HG03159 (cell line): ENCODE data around the gene ZNF462.
"Not testable (repeated sequence)": the region's sequence is repeated elsewhere in the genome, so short reads cannot be mapped to it uniquely, and the experiment has no call there.

Experiments used
- ATAC-seq: cut with Tn5 transposase; IDR thresholded peaks from one replicate; pipeline ENCODE4 v1.9.1; 2021; ENCODE audit warnings: mild to moderate bottlenecking, moderate library complexity; ENCODE audit not compliant: unreplicated experiment

Gene ZNF462

GRCh38 chr9:106862821-106863720 is at the start of gene ZNF462:
TSS of gene ZNF462 (plus strand) at chr9:106863166. CDS start at chr9:106923384, 60,218 bp downstream.
- no peak for ATAC-seq

- no peak for ATAC-seq
Measured at GRCh38 chr9:106816524-106816923, 46.4 kb upstream of the ZNF462 start.

- ATAC-seq: no peak
Measured at GRCh38 chr9:106818034-106818433, 44.9 kb upstream of the ZNF462 start.

GRCh38 chr9:106820866-106821265 is 42.1 kb upstream of the ZNF462 start:
- no peak for ATAC-seq

GRCh38 chr9:106828070-106828469 is 34.9 kb upstream of the ZNF462 start:
- ATAC-seq: no peak

GRCh38 chr9:106828965-106829364 is 34.0 kb upstream of the ZNF462 start:
- ATAC-seq: no peak

GRCh38 chr9:106829666-106830408 is 33.1 kb upstream of the ZNF462 start:
- ATAC-seq: no peak

- ATAC-seq: no peak
Measured at GRCh38 chr9:106830527-106831150, 32.3 kb upstream of the ZNF462 start.

- ATAC-seq: no peak
Measured at GRCh38 chr9:106834888-106835287, 28.1 kb upstream of the ZNF462 start.

GRCh38 chr9:106835840-106836239 is 27.1 kb upstream of the ZNF462 start:
- ATAC-seq: no peak

GRCh38 chr9:106843371-106843770 is 19.6 kb upstream of the ZNF462 start:
- no peak for ATAC-seq

GRCh38 chr9:106846307-106846706 is 16.7 kb upstream of the ZNF462 start:
- no peak for ATAC-seq

- ATAC-seq: no peak
Measured at GRCh38 chr9:106846857-106847256, 16.1 kb upstream of the ZNF462 start.

GRCh38 chr9:106851640-106852039 is 11.3 kb upstream of the ZNF462 start:
- ATAC-seq: not testable (repeated sequence)

GRCh38 chr9:106857811-106858470 is 5.0 kb upstream of the ZNF462 start:
- no peak for ATAC-seq

GRCh38 chr9:106859957-106860720 is 2.8 kb upstream of the ZNF462 start:
- ATAC-seq: no peak

GRCh38 chr9:106860721-106861639 is 2.0 kb upstream of the ZNF462 start:
- ATAC-seq: no peak

- ATAC-seq: no peak
Measured at GRCh38 chr9:106861640-106862109, 1.3 kb upstream of the ZNF462 start.
